Bone marrow (tissue), 2 donors: ENCODE results near the gene EPS8L2.
A peak's percentile ranks its signal among the peaks of the same experiment; 100 is the strongest.
"Not testable (repeated sequence)": the region's sequence is repeated elsewhere in the genome, so short reads cannot be mapped to it uniquely, and the experiment has no call there.

Experiments used
- DNase-seq, 2 donors: peaks; one replicate each; lab custom pipeline; 2025; lab: John Stamatoyannopoulos, UW

Gene EPS8L2

GRCh38 chr11:726278-727220, 20.5 kb downstream of the EPS8L2 start:
- DNase-seq = no peak

GRCh38 chr11:727281-727701, 21.3 kb downstream of the EPS8L2 start:
- no peak for DNase-seq

DNA sequence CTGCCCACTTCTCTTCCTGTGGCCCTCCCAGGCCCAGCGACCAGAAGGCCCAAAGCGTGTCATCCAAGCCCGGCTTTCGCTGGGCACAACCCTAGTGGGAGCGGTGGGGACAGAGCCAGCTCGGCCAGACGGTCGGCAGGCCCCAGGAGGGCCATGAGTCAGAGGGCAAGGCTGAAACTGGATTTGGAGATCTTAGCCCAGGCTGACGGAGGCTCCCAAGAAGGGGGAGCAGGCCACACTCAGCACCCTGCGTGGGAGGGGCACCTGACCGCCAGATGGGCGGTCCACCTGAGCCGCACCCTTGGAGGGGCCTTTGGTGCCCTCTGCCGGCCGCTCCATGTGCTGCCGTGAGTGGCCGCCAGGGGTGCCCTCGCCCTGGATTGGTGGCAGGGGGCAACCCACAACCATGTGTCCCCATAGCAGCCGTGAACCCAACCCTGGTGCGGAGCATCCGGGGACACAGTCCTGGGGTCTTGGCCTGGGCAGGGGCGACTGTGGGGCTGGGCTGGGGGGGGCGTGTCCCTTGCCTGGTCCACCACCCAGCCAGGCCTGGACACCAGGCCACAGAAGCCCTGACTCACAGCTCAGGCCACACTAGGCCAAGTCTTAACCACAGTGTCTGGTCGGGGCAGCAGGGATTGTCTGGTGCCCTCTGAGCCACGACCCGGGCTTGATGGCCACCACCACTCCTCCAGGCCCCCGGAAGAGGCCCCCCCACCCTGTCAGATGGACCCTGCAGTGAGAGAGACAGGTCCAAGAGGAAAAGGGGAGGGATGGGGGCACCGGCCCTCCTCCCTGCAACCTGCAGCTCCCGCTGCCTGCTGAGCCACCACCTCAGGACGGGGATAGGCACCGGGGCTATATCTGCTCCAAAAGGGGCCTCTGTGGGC, 22.1 kb downstream of the EPS8L2 start:
- peak; percentile 35 to 50 for DNase-seq

GRCh38 chr11:728901-729491, 23.0 kb downstream of the EPS8L2 start:
- DNase-seq = no peak

DNA sequence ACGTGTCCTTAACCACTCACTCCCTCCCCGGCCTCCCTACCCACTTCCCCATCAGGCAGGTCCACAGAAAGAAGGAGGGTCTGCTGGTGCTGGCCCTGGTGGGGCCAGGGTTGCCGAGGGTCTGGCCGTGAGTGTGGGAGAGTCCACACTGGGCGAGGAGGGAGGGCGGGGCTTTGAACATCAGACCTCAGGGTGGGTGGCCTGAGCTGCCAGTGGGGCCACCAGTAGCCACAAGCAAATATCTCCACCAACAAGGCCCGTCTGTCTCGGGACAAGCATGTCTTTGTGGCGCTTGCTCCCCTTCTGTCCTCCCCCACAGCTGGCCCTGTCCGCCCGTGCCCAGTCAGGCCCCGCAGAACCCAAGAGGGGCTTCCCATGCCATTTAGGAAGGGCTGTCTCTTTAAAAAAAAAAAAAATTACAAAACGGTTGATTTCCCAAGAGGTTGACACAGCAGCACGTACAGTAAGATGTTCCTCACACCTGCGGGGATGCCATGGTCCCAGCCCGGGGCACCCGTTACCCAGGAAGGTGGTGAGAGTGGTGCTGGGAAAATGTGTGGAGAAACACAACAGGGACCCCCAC, 23.6 kb downstream of the EPS8L2 start:
- no peak for DNase-seq

GRCh38 chr11:733072-733471, 27.0 kb downstream of the EPS8L2 start:
- DNase-seq = no peak

- DNase-seq = not testable (repeated sequence)
Measured at GRCh38 chr11:734541-734940, 28.5 kb downstream of the EPS8L2 start.

- DNase-seq = peak in 1 of 2 donors; percentile 8
Measured at GRCh38 chr11:737366-737765, 31.3 kb downstream of the EPS8L2 start.

GRCh38 chr11:737899-738298, 31.9 kb downstream of the EPS8L2 start:
- peak in 1 of 2 donors; percentile 14 for DNase-seq

GRCh38 chr11:742156-742546, 36.1 kb downstream of the EPS8L2 start:
- no peak for DNase-seq

DNA sequence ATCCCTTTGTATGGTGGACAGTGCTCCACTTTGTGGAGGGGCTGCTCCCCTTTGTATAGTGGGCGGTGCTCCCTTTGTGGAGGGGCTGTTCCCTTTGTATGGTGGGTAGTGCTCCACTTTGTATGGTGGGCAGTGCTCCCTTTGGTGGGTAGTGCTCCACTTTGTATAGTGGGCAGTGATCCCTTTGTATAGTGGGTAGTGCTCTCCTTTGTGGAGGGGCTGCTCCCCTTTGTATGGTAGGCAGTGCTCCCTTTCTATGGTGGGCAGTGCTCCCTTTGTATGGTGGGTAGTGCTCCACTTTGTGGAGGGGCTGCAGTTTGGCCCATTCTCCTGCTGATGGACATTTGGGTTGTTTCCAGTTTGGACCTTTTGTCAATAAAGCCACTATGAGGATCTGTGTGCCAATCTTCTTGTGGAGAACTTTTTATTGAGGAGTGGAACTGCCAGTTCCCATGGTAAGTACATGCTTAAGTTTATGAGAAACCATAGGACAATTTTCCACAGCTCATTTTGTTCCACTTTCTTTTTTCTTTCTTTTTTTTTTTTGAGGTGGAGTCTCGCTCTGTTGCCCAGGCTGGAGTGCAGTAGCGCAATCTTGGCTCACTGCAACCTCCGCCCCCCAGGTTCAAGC, 36.7 kb downstream of the EPS8L2 start:
- DNase-seq = no peak

- no peak for DNase-seq
Measured at GRCh38 chr11:745428-745827, 39.4 kb downstream of the EPS8L2 start.

DNA sequence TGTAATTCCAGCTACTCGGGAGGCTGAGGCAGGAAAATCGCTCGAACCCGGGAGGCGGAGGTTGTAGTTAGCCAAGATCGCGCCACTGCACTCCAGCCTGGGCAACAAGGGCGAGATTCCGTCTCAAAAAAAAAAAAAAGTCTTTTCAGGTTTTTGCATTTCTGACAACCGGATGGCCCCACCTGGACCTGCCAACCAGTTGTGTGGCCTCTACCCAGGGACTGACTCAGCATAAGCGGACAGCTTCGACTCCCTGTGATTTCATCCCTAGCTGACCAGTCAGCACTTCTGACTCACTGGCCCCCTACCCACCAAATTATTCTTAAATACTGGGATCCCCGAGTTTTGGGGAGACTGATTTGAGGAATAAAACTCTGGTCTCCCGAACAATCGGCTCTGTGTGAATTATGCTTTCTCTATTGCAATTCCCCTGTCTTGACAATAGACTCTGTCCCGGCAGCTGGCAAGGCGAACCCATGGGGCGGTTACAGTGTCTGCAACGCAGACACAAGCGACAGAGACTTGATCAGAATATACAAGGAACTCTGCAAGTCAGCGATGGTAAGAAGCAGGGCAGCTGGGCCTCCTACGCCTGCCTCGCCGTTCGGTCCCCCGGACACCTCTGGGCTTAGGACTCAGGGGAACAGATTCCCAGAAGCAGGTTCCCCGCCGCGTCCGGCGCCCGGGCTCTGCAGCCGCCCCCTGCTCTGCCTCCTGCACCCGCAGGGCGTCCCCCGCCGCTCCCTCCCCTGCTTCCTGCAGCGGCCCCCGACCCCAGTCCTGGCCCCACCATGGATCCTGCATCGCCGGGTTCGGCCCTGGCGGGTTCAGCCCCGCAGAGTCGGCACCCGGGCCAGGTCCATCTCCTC, 40.5 kb downstream of the EPS8L2 start:
- DNase-seq = no peak

DNA sequence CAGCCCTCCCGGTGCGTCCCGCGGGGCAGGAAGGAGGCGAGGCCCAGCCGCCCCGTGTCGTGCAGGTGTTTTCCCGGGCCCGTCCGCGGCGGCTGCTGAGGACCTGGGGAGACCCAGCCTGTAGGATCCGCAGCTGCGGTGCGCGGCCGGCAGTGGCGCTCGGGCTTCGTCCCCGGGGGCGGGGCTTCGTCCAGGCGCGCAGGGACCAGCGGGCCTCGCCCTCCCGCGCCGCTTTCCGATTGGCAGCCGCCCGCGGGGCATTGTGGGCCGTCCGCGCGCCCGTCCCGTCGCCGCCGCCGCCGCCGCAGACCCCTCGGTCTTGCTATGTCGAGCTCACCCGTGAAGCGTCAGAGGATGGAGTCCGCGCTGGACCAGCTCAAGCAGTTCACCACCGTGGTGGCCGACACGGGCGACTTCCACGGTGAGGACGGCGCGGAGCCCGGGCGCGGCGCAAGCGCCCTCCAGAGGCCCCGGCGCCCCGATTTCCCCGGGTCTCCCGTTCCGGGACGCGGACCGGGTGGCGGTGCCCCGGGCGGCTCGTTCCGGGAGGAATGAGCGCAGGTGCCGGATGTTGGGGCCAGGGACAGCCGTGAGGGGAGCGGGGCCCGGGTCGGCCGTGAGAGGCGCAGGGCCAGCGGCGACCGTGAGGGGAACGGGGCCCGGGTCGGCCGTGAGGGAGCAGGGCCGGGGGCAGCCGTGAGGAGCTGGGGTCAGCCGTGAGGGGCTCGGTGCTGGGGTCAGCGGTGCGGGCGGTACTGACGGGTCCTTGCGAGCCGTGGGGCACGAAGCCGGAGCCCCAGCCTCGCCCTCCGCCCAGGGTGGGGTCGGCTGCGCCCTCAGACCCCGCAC, 41.4 kb downstream of the EPS8L2 start, which contains the start of gene TALDO1:
Gene TALDO1, plus strand, starts transcription at position 307 of the 849 bp plus-strand sequence. Its CDS starts 18 bp downstream, at position 325.
- DNase-seq = peak; percentile 62 to 73

GRCh38 chr11:748007-748359, 42.0 kb downstream of the EPS8L2 start:
- no peak for DNase-seq

GRCh38 chr11:749731-750130, 43.7 kb downstream of the EPS8L2 start:
- no peak for DNase-seq

GRCh38 chr11:760236-760635, 54.2 kb downstream of the EPS8L2 start:
- DNase-seq = no peak

DNA sequence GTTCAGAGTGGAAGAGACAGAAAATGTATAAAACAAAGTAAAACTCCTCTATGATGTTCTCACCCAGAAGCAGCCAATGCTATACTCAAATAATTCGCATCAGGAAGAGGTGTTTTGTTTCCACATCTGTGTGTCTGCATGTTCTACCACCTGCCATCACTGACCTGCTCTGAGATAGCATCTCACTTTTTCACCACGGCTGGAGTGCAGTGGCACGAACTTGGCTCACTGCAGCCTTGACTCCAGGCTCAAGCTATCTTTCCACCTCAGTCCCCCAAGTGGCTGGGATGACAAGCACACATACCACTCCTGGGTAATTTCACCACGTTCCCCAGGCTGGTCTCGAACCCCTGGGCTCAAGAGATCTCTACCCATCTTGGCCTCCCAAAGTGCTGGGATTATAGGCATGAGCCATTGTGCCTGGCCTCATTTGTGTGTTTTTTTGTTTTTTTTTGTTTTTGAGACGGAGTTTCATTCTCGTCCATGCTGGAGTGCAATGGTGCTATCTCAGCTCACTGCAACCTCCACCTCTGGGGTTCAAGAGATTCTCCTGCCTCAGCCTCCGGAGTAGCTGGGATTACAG, 55.6 kb downstream of the EPS8L2 start:
- DNase-seq = no peak

DNA sequence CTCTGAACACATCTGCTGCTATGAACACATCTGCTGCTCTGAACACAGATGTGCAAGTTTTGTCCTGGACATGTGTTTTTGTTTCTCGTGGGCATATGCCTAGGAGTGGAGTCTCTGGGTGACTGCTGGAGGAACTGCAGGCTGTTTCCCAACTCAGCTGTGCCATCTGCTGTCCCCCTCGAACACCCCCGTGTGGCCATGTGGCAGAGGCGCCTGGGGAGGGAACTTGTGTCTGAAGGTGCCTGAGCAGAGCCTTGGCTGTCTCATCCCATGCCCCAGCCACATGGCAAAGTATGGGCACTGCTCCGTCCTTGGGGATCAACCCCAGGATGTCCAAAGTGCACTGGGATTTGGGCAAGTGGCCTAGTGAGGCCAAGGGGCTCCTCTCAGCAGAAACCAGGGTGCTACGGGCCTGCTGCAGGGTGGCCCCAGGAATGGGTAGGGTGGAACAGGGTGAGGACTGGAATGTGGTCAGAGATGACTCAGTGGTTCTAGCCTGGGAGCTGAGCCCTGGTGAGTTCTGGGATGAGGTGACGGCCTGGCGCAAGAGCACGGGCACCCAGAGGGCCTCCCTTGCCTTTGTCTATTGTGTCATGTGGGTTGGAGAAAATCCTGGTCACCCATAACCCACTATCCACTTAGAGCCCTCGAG, 56.5 kb downstream of the EPS8L2 start:
- peak; percentile 19 to 53 for DNase-seq
